GM19035 (cell line): ENCODE data around the gene CDC42EP3.

ENCODE experiments used
- ATAC-seq: cut with Tn5 transposase; IDR thresholded peaks from one replicate; pipeline ENCODE4 v1.9.1; 2021; ENCODE audit not compliant: unreplicated experiment

CDC42EP3 gene

GRCh38 chr2:37619959-37620300 lies 51.5 kb downstream of the CDC42EP3 start:
- no peak for ATAC-seq

DNA sequence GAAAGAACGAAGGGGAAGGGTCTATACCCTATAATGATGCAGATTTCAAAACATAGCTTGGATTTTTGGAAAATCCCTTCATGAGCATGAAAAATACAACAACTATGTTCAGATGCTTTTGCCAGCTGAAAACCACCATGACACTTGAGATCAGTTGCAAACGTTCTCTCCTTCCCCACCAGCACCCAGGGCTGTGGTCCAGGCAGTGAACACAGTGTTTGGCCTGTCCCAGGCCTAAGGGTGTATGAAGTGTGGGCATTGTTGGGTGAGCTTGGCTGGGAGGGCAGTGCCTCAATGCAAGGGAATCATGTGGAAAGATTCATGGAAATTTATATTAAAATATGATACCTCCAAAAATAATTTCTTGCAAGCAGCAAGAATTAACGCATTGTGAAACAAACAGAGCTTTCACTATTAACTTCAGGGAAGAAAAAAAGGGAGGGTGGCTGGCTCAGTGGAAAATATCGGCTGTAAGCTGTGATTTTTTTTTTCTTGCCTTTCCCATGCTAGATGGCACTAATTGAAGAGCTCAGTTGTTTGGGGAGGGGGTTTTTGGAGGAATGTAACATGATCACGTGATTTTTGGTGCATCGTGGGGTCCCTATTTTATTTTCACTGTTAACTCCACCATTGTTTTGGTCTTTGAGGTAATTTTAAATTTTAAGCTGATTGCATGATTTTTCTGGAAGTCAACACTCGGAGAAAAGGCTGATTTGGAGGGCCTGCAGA lies 52.0 kb downstream of the CDC42EP3 start:
- ATAC-seq, result no peak

- ATAC-seq, result no peak
Observed at GRCh38 chr2:37618326-37618725, 53.1 kb downstream of the CDC42EP3 start.

- no peak for ATAC-seq
Observed at GRCh38 chr2:37617119-37617892, 54.1 kb downstream of the CDC42EP3 start.

DNA sequence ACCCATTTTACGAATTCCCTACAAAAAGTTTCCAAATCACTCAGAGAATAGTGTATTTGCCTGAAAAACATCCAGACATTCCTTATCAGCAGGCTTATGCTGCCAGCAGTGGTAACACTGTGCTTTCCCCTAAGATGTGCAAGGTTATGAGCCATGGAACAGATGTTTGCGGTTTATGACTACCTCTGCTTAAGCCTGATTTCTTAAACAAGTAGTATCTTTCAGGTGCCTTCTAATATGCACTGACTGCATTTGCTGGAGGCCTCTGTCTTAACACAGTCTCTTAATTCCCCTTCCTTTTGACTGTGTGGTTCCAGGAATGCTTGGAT lies 54.8 kb downstream of the CDC42EP3 start:
- ATAC-seq, result no peak

- ATAC-seq, result no peak
Observed at GRCh38 chr2:37615804-37616676, 55.4 kb downstream of the CDC42EP3 start.

DNA sequence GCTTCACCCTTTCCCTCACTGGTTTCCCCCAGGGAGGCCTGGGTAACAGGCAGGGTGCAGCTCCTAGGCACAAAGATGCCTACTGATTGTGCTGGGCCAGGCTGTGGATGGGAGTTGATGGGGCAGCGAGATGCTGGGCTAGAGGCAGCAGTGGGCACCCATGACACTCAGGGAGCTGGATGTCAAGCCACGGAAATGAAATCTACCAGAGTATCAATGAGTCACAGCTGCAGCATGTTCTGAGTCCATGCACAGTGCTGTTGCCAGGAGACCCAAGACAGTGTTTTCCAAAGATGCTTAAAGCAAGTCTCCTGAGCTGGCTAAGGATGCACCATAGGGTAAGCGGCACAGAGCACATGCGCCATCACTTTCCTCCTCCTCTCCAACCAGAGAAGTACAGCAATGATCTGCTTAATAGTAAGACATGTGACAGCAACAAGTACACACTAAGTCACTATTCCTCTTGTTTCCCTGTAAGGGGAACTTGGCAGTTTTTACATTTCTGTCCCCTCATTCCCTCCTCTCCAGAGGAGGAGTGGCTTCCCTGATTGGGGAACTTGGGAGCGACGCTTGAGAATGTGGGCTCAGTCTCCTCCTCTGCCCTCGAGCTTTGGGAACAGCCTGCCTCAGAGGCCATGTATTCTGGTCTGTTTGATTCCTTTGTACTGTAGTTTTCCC lies 57.2 kb downstream of the CDC42EP3 start:
- ATAC-seq, result no peak

GRCh38 chr2:37612382-37612781 lies 59.1 kb downstream of the CDC42EP3 start:
- no peak for ATAC-seq

GRCh38 chr2:37610638-37611289 lies 60.7 kb downstream of the CDC42EP3 start:
- no peak for ATAC-seq

DNA sequence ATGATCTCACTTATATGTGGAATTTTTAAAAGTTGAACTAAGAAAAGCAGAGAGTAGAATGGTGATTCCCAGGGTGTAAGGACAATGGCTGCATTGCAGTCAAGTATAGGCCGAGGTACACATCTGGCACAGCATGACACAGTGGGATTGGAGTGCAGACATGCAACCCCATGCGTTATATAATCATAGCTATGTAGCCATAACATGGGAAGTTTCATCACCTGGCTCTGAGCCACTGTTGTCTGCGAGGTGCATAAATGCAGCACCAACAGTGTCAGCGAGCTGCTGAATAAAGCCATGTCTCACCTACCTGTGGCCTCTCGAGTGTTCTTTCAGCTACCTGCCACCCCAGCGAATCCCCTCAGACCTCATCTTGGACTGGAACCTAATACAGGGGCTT lies 61.7 kb downstream of the CDC42EP3 start:
- ATAC-seq, result no peak

DNA sequence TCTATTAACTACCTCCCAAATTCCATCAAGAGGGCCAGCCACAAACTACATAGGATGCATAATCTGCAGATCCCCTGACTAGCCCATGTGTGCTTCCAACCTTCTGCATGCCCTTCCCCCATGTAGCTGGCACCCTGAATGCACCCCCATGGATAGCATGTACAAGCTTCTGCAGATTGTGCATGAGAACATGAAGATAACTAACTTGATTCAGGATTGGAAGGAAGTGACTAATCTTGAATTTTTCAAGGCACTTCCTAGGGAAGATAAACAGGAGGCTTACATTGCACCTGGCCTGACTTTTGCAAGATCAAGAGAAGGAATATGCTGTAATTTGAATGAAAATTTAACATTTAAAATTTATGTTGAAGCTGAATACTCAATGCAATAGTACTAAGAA lies 66.7 kb downstream of the CDC42EP3 start:
- ATAC-seq, result no peak

DNA sequence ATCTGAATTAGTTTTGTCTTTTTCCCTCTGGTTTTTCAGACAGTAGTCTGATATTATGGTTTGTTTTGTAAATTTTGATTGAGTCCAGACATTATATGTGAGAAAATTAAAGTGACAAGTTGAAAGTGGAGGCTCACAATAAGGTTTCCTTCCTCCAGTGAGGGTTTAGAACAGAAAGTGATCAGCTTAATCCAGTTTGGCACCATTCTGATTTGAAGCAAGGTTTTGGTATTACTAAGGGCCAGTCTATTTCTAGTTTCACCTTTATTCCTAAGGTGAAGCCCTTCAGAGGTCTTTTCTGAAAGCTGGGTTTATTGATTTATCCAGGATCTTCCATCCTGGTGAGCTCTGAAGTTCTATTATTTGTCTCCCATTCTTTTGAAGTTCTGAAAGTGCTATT lies 68.7 kb downstream of the CDC42EP3 start:
- ATAC-seq, result no peak

DNA sequence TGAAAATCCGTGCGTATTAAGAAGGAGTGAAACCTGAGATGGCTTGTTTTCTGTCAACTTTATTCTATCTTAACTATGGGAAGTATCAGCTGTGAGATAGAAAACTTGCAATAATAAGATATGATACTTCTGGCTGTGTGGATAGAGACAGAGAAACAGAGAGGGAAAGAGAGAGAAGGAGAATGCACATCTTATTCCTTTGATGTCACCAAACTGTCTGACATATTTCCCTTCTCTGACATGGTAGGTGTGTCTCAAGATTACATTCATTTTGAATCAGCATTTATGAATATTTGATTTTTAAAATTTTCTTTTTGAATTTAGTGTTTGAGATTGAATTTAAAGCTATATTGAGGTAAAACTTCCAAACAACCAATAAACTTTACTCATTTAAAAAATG lies 69.4 kb downstream of the CDC42EP3 start:
- ATAC-seq, result no peak

DNA sequence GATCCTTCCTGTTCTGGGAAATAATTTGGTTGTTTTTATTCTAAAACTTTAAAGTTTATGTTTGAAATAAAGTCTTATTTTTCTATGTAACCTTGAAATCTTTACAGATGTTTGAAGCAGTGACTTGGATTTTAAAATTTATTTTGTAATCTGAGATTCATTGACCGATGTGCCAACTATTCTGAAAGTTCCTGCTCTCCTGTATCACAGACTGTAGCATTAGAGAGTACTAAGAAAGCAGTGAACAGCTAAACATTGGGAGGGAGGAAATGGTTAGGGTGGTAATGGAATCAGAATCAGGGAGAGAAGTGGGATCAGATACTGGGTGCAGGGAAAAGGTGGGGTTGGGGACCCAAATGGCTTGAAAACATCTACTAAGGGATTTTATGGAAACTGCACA lies 69.9 kb downstream of the CDC42EP3 start:
- no peak for ATAC-seq

DNA sequence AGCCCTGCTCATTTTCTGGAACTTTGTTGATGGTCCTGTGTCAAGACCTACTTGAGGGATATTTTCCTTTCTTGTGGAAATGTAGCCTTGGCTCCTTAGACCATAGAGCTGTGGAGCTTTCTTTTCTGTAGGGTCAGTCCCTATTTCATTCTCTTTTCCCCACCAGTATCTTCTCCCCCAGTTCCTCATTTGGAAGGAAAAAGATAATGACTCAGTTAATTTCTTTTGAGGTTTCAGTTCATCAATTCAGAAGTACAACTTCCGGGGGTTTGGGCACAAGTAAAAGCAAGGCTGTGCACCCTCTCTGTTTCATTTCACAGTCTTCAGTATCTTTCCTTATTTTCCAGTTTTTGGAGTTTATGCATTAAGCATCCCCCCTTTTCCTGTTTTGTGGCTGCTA lies 70.7 kb downstream of the CDC42EP3 start:
- no peak for ATAC-seq

- no peak for ATAC-seq
Observed at GRCh38 chr2:37599688-37600525, 71.5 kb downstream of the CDC42EP3 start.

- ATAC-seq, result no peak
Observed at GRCh38 chr2:37593694-37594093, 77.7 kb downstream of the CDC42EP3 start.

DNA sequence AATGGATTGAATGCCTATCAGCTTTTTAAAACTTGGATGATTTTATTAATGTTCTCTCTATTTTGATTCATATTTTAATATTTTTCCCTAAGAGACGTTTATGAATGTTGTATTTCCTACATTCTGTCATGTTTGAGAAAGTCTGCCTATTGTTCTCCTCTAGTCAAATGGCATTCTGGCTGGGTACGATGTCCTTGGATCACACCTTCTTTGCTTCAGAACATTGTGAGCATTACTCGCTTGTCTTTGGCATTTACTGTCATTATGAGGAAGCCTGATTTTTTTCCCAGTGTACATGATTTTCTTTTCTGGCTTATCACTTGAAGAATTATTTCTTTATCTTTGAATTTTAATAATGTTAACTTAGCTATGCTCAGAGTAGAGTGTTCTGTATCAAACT lies 78.4 kb downstream of the CDC42EP3 start:
- no peak for ATAC-seq
